UCSD-AML1 (cell line): ENCODE results near the gene RAB10.

Experiments
- DNase-seq: peaks from one replicate; lab custom pipeline; 2025; ENCODE audit not compliant: unreplicated experiment; lab: John Stamatoyannopoulos, UW

RAB10 gene

DNA sequence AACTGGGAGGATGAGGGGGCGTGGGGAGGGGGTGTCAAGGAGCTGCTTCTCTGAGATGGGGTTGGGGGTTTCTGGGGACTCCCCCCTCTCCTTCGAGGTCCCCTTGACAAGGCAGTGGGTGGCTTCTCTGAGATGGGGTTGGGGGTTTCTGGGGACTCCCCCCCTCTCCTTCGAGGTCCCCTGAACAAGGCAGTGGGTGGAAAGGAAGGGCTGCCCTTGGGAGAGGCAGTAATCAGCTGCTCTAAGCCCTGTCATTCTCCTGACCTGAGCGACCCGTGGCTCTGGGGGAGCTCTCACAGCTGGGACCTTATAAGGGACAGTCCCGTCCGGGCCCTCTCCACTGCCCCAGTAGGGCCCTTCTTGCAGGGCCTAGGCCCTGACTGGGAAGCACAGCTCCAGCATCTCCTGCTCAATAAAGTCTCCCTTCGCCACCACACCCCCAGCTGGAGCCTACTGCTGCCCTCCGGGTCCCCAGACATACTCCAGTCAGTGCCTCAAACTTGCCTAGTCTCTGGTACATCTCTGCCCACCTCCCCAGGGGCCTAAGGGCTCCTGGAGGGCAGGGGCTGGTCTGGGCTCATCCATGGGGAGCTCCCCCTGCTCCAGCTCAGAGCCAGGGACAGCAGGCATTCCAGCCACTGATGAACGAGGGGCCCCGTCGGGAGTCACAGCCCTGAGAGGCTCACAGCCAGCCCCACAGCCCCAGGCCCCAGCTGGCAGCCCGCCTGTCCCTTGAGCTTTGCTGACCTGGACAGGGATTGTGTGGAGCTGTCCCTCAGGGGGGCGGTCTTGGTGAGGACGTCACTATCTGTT, 141.8 kb downstream of the RAB10 start:
- no peak for DNase-seq

DNA sequence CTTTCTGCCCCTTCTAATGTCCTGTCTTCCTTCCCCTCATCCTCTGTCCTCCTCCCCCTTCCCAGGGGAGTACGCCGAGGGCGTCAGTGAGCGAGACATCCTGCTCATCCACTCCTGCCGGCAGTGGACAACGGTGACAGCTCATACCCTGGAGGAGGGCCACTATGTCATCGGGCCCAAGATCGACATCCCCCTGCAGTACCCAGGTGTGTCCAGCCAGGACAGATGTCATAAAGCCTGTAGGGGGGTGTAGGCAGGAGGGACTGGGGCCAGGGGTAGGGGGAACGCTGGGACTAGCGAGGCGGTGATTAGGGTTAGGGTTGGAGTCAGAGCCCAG, 142.4 kb downstream of the RAB10 start:
- DNase-seq: no peak

DNA sequence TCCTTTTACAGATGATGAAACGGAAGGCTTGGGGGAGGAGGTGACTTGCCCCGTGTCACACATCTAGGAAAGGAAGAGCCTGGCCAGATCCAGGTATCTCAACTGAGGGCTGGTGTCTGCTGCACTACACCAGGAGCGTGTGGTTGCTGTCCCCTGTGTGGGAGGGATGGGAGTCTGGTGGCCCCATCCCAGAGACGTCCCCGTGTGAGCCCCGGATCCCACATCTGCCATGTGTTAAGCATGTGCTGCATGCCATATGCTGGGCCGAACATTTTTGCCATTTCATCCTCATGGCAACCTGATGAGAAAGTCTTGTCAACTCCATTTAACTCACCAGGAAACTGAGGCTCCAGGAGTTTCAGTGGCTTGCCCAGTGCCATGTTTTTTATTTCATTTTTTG, 143.2 kb downstream of the RAB10 start:
- DNase-seq: no peak

DNA sequence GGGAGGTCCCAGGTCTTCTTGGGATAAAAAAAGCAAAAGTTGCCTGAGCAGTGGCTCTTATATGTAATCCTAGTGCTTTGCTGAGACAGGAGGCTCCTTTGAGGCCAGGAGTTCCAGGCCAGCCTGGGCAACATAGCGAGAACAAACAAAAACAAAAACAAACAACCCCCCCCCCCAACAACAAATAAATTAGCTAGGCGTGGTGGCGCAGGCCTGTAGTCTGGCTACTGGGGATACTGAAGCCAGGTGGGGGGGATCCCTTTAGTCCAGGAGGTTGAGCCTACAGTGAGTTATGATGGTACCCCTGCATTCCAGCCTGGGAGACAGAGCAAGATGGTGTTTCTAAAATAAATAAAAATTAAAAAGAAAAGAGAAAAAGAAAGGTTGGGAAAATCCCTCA, 144.4 kb downstream of the RAB10 start:
- DNase-seq: no peak

DNA sequence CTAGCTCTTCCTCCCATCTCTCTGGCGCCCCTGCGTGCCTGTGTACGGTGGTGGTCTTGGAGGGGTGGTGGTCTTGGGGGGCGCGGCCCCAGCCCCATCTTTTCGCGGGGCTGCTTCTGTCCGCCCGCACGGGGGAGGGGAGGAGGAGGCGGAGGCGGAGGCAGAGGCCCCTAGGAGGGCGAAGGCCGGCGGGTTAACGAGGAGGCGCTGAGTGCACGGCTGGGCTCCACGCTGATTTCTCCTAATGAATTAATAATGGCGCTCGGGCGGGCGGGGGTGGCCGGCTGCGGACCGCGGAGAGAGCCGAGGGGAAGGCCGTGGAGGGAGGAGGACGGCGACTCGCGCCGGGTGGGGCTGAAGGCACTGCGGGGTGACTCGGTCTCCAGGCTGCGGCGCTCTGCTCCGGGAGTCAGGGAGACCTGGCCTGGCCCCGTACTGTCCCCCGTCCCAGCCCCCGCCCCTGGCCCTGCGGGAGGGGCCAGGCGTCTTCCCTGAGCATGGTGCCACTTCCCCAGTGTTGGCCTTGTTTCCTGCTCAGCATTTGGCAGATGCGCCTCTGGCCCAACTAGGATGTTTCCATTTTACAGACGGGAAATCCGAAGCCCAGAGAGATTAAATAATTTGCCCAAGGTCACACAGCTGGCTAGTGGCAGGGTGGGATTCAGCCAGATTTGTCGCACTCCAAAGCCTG, 145.0 kb downstream of the RAB10 start:
- no peak for DNase-seq

DNA sequence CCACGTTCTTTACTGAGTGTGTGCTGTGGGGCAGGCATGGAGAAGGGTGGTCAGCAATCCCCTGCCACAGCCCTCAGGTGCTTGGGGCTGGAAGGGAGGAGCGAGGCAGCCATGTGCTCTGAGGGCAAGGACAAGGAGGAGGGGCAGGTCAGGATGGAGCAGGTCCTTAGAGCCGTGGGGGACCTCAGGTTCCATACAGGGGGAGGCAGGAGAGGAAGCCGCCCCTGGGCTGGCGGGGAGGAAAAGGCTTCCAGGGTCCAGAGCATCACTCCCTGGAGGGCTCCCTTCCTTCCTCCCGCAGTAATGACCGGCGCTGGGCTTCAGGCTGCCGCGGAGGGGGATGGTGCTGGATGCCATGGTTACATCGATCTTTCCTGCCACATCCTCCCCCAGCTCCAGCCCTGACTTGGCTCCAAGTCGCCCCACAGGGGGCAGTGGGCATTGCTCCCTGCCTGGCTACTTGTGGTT, 145.6 kb downstream of the RAB10 start:
- peak; percentile 55 for DNase-seq

DNA sequence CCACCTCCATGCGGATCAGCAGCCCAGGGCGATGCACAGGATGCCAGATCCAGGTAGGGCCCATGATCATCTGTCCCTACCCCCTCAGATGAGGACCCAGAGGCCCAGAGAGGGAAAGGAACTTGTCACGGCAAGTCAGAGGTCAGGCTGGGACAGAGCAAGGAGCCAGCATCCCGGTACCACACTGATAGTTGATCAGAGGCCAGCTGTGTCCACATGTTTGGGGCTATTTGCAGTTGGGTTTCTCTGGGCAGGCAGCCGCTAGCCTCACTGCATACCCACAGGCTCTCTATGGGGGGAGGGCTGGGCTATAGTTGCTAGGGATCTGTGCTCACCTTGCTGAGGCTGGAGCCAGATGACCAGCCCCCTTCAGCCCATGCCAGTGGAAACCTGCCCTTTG, 148.6 kb downstream of the RAB10 start:
- no peak for DNase-seq

DNA sequence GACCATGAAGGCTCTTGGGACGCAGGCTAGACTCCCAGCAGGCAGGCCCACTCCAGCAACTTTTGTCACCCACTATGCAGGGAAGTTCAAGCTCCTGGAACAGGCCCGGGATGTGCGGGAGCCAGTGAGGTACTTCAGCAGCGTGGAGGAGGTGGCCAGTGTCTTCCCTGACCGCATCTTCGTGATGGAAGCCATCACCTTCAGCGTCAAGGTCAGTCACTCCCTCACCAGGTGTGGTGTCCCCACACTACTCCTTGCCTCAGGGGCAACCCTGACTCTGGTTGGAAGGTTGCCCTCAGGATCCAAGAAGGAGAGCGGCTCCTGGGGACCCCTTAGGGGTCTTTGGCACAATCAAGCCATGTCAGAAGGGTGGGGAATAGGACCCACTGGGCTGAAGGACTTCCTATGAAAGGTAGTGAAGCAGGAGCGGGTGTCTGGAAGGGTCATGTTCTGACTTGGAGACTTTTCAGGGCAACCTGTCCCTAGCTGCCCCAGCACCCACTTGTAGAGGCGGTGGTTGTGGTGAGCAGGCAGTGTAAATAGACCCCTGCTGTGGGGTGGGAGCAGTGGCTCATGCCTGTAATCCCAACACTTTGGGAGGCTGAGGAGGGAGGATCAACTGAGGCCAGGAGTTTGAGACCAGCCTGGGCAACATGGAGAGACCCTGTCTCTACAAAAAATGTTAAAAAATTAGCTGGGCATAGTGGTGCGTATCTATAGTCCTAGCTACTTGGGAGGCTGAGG, 149.2 kb downstream of the RAB10 start:
- no peak for DNase-seq

DNA sequence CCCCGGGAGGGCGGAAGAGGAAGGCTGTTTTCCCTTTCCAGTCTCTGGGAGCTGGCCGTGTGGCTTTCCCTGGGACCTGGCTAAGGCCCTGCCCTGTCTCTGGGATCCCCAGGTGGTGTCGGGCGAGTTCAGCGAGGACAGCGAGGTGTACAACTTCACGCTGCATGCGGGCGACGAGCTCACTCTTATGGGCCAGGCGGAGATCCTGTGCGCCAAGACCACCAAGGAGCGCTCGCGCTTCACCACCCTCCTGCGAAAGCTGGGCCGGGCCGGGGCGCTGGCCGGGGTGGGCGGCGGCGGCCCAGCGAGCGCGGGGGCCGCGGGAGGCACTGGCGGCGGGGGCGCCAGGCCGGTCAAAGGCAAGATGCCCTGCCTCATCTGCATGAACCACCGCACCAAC, 150.2 kb downstream of the RAB10 start:
- DNase-seq: no peak

DNA sequence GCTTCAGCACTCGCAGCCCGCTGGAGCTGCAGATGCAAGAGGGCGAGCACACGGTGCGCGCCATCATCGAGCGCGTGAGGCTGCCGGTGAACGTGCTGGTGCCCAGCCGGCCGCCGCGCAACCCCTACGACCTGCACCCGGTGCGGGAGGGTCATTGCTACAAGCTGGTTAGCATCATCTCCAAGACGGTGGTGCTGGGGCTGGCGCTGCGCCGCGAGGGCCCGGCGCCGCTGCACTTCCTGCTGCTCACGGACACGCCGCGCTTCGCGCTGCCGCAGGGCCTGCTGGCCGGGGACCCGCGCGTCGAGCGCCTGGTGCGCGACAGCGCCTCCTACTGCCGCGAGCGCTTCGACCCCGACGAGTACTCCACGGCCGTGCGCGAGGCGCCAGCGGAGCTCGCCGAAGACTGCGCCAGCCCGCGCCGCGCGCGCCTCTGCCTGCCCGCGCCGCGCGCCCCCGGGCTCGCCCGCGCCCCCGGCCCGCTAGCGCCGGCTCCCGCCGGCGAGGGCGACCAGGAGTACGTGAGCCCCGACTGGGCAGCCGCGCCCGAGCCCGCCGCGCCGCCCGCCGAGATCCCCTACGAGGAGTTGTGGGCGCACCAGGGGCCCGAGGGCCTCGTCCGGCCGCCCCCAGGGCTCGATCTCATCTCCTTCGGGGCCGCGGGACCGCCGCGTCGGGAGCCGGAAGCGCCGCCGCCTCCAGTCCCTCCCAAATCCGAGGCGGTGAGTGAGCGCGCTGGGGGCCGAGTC, 150.8 kb downstream of the RAB10 start:
- DNase-seq: peak; percentile 72

DNA sequence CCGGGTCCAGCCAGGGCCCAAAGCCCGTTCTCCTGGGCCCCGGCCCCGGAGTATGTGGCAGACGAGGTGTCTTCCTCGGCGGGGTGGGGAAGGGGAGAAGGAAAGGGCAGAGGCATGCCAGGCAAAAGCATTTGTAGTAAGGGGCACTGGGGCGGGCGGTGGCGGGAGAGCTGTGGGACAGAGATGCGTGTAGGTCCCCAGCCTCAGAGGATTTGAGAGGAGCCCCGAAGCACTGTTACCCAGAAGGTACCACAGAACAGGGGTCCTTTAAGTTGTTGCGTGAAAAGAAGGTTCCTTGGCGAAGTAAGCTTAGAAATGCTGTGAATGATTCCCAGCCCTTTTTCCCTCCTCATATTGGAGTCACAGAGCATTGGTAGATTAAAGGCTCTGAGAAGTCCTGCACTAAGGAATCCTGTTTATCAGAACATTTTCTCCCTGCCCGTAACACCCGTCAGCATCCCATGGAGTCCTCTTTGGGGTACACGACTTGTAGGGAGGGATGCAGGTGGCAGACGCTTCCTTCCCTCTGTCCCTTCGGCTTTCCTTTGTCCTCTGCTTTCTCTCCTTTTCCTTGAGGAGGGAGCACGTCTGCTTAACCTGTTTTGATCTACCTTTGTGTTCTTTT, 151.5 kb downstream of the RAB10 start:
- DNase-seq: no peak

DNA sequence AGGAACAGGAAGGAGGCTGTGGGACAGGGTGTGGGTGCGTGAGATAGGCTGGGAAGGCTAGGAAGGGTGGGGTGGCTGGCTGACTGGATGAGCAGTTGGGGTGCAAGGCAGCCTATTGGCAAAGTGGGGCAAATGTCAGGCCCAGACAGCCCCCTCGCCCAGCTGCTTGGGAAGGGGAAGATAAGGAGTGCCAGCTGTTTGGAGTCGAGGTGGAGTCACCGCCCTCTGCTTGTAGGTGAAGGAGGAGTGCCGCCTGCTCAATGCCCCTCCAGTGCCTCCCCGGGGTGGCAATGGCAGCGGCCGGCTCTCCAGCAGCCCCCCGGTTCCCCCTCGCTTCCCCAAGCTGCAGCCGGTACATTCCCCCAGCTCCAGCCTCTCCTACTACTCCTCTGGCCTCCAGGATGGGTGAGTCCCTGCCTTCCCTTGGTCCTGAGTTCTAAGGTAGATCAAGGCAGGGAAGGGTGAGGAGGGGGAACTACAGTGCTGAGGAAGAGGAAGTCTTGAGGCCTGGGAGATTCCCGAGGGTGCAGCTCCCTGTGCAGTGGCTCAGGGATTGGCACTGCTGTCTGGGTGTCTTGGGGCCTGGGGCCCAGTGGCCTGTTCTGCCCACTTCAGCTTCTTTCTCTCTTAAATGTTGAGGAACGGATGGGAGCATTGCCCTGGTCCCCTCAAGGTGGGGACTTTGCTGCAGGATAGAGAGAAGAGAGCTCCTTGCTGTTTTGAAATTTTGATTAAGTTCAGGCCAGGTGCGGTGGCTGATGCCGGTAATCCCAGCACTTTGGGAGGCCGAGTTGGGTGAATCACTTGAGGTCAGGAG, 152.3 kb downstream of the RAB10 start:
- no peak for DNase-seq
